GM12878 (cell line): ENCODE measurements around the gene UCKL1. TPM values are rescaled to one million over a fixed set of nuclear protein-coding genes. Genes with fewer than 3 reads are reported as not detected.

Experiments
- ATF7 ChIP-seq: fragments of 450-650 bp; IDR thresholded peaks from 2 replicates; pipeline ENCODE4 v1.6.1; 2016; ENCODE audit warnings: low read depth, mild to moderate bottlenecking
- BMI1 ChIP-seq: fragments of 450-650 bp; IDR thresholded peaks from 2 replicates; pipeline ENCODE4 v1.6.1; 2016; ENCODE audit warnings: mild to moderate bottlenecking, moderate library complexity, borderline replicate concordance
- CREB1 ChIP-seq: IDR thresholded peaks from 2 replicates; pipeline ENCODE4 v1.6.1; 2012; ENCODE audit warnings: low read depth, mild to moderate bottlenecking, inconsistent platforms
- CREM ChIP-seq: IDR thresholded peaks from 2 replicates; pipeline ENCODE4 v1.6.1; 2014; ENCODE audit warnings: antibody characterized with exemption, low read depth
- FOS ChIP-seq: IDR thresholded peaks from 3 replicates; pipeline ENCODE4 v1.6.1; 2011; ENCODE audit warnings: borderline replicate concordance; ENCODE audit not compliant: insufficient read length; ENCODE audit errors: extremely low read depth
- HDAC2 ChIP-seq: fragments of 200-600 bp; sonication (generic); IDR thresholded peaks from 2 replicates; pipeline ENCODE4 v1.6.1; 2017
- KAT2A ChIP-seq: conservative IDR thresholded peaks from 2 replicates; pipeline ENCODE4 v1.6.1; 2011; ENCODE audit warnings: low read depth, low read length; ENCODE audit not compliant: control insufficient read depth
- MEF2A ChIP-seq: IDR thresholded peaks from 2 replicates; pipeline ENCODE4 v1.6.1; 2011; ENCODE audit warnings: low read depth, mild to moderate bottlenecking, low read length, moderate library complexity; ENCODE audit not compliant: insufficient read depth
- NFYA ChIP-seq: IDR thresholded peaks from 2 replicates; pipeline ENCODE4 v1.6.1; 2011; ENCODE audit warnings: low read depth, mild to moderate bottlenecking, low read length, improper control_type of control experiment, borderline replicate concordance
- PAX5 ChIP-seq: IDR thresholded peaks from 2 replicates; pipeline ENCODE4 v1.6.1; 2011; ENCODE audit warnings: low read depth, low read length, borderline replicate concordance
- RAD51 ChIP-seq: fragments of 450-650 bp; IDR thresholded peaks from 2 replicates; pipeline ENCODE4 v1.6.1; 2016; ENCODE audit warnings: moderate library complexity, mild to moderate bottlenecking, inconsistent platforms
- SIN3A ChIP-seq: IDR thresholded peaks from 2 replicates; pipeline ENCODE4 v1.6.1; 2012; ENCODE audit warnings: low read depth, low read length, improper control_type of control experiment
- SUPT20H ChIP-seq: IDR thresholded peaks from 2 replicates; pipeline ENCODE4 v1.6.1; 2011; ENCODE audit warnings: low read depth, mild to moderate bottlenecking, low read length, moderate library complexity, borderline replicate concordance; ENCODE audit not compliant: control insufficient read depth
- SUZ12 ChIP-seq: fragments of 200-600 bp; sonication (generic); IDR thresholded peaks from one replicate; pipeline ENCODE4 v1.6.1; 2018; ENCODE audit warnings: antibody characterized with exemption, mild to moderate bottlenecking; ENCODE audit not compliant: unreplicated experiment
- WRNIP1 ChIP-seq: IDR thresholded peaks from 2 replicates; pipeline ENCODE4 v1.6.1; 2011; ENCODE audit warnings: low read depth, low read length, improper control_type of control experiment, borderline replicate concordance
- YBX1 ChIP-seq: fragments of 450-650 bp; IDR thresholded peaks from 2 replicates; pipeline ENCODE4 v1.6.1; 2016; ENCODE audit warnings: antibody characterized with exemption
- ZBED1 ChIP-seq: IDR thresholded peaks from 2 replicates; pipeline ENCODE4 v1.6.1; 2016; ENCODE audit warnings: borderline replicate concordance
- ZNF207 ChIP-seq: fragments of 450-650 bp; IDR thresholded peaks from 2 replicates; pipeline ENCODE4 v1.6.1; 2014; ENCODE audit warnings: antibody characterized with exemption, mild to moderate bottlenecking, borderline replicate concordance
- ZNF622 ChIP-seq: fragments of 450-650 bp; IDR thresholded peaks from 2 replicates; pipeline ENCODE4 v1.6.1; 2017; ENCODE audit warnings: mild to moderate bottlenecking, inconsistent platforms
- polyA plus RNA-seq, 11 experiments: library from polyadenylated mRNA; depleted of rRNA in 4 of 11; unstranded in 6 of 11; stranded (reverse) in 5 of 11; fragments of >200 nt; fragmentation: Nextera tagmentation in 4 of 11; fragmentation: Illumina TruSeq in 1 of 11; extraction: Ambion mirVana in 4 of 11; extraction: Trizol in 1 of 11; gene quantifications; 1 replicate in 1 of 11; 2 replicates in 10 of 11; pipeline versions ENCODE4 v1.2.1 to v1.2.3, GENCODE V29; 2011 to 2016; ENCODE audit warnings: inconsistent platforms in 2 of 11, missing spikeins in 2 of 11, low read depth in 1 of 11
- total RNA-seq, 4 experiments: library from RNA; depleted of rRNA in 3 of 4; stranded (reverse); fragments of >200 nt in 3 of 4; fragmentation: Illumina TruSeq in 1 of 4; extraction: Trizol in 1 of 4; gene quantifications; 2 replicates each; pipeline versions ENCODE4 v1.2.1 to v1.2.3, GENCODE V29; 2013 to 2021
- TF ChIP-seq, protein P1 (sequence below): fragments of 450-650 bp; conservative IDR thresholded peaks from 2 replicates; pipeline ENCODE4 v1.6.1; 2017; ENCODE audit warnings: mild to moderate bottlenecking, moderate library complexity
- TF ChIP-seq, protein P2 (sequence below): fragments of 450-650 bp; IDR thresholded peaks from 2 replicates; pipeline ENCODE4 v1.6.1; 2017; ENCODE audit warnings: antibody characterized with exemption, mild to moderate bottlenecking, moderate library complexity
- TF ChIP-seq, protein P3 (sequence below): fragments of 450-650 bp; IDR thresholded peaks from 2 replicates; pipeline ENCODE4 v1.6.1; 2017; ENCODE audit warnings: mild to moderate bottlenecking, moderate library complexity
- TF ChIP-seq, protein P4 (sequence below): IDR thresholded peaks from 2 replicates; pipeline ENCODE4 v1.6.1; 2012; ENCODE audit warnings: low read depth, low read length, improper control_type of control experiment

UCKL1 gene
- total and polyA plus RNA-seq, 10 of the 15 experiments (the other 5 are each of a cell fraction or from before 2014, with no cell fraction given): 2.4 to 36.3 (median 24.8) TPM

DNA sequence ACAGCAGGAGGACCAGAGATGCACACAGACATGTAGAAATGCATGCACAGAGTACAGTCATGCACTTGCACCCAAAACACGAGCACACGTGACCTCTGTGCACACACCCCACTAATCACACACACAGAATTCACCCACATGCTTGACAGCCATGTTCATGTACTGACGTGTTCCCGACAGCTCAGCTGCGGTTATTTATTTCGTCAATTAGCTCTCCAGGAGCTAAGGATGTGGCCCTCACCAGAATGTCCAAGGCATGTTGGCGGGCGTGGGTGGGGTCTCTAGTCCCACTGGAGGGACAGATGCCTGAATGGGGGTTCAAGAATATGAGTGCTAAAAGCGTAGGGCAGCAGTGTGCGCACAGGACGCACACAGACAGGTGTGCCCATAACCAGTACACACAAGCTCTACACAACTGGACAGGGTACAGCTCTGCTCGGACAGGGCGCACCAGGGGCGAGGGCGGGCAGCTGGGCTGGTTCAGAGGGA is 24.1 kb upstream of the UCKL1 start (continued):
- no peak for TF ChIP-seq ZNF207
- no peak for TF ChIP-seq SIN3A
- TF ChIP-seq, protein P1, sequence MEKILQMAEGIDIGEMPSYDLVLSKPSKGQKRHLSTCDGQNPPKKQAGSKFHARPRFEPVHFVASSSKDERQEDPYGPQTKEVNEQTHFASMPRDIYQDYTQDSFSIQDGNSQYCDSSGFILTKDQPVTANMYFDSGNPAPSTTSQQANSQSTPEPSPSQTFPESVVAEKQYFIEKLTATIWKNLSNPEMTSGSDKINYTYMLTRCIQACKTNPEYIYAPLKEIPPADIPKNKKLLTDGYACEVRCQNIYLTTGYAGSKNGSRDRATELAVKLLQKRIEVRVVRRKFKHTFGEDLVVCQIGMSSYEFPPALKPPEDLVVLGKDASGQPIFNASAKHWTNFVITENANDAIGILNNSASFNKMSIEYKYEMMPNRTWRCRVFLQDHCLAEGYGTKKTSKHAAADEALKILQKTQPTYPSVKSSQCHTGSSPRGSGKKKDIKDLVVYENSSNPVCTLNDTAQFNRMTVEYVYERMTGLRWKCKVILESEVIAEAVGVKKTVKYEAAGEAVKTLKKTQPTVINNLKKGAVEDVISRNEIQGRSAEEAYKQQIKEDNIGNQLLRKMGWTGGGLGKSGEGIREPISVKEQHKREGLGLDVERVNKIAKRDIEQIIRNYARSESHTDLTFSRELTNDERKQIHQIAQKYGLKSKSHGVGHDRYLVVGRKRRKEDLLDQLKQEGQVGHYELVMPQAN: 0 out of 2 replicates have a peak, but pooled peaks have one; percentile 4
- no peak for TF ChIP-seq BMI1
- TF ChIP-seq YBX1: no peak
- no peak for TF ChIP-seq CREB1
- TF ChIP-seq ZNF622: no peak
- TF ChIP-seq SUPT20H: no peak
- 0 out of 2 replicates have a peak, but pooled peaks have one; percentile 3 for TF ChIP-seq PAX5
- TF ChIP-seq HDAC2: no peak
- no peak for TF ChIP-seq MEF2A
- TF ChIP-seq, protein P2, sequence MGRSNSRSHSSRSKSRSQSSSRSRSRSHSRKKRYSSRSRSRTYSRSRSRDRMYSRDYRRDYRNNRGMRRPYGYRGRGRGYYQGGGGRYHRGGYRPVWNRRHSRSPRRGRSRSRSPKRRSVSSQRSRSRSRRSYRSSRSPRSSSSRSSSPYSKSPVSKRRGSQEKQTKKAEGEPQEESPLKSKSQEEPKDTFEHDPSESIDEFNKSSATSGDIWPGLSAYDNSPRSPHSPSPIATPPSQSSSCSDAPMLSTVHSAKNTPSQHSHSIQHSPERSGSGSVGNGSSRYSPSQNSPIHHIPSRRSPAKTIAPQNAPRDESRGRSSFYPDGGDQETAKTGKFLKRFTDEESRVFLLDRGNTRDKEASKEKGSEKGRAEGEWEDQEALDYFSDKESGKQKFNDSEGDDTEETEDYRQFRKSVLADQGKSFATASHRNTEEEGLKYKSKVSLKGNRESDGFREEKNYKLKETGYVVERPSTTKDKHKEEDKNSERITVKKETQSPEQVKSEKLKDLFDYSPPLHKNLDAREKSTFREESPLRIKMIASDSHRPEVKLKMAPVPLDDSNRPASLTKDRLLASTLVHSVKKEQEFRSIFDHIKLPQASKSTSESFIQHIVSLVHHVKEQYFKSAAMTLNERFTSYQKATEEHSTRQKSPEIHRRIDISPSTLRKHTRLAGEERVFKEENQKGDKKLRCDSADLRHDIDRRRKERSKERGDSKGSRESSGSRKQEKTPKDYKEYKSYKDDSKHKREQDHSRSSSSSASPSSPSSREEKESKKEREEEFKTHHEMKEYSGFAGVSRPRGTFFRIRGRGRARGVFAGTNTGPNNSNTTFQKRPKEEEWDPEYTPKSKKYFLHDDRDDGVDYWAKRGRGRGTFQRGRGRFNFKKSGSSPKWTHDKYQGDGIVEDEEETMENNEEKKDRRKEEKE: no peak
- TF ChIP-seq, protein P3, sequence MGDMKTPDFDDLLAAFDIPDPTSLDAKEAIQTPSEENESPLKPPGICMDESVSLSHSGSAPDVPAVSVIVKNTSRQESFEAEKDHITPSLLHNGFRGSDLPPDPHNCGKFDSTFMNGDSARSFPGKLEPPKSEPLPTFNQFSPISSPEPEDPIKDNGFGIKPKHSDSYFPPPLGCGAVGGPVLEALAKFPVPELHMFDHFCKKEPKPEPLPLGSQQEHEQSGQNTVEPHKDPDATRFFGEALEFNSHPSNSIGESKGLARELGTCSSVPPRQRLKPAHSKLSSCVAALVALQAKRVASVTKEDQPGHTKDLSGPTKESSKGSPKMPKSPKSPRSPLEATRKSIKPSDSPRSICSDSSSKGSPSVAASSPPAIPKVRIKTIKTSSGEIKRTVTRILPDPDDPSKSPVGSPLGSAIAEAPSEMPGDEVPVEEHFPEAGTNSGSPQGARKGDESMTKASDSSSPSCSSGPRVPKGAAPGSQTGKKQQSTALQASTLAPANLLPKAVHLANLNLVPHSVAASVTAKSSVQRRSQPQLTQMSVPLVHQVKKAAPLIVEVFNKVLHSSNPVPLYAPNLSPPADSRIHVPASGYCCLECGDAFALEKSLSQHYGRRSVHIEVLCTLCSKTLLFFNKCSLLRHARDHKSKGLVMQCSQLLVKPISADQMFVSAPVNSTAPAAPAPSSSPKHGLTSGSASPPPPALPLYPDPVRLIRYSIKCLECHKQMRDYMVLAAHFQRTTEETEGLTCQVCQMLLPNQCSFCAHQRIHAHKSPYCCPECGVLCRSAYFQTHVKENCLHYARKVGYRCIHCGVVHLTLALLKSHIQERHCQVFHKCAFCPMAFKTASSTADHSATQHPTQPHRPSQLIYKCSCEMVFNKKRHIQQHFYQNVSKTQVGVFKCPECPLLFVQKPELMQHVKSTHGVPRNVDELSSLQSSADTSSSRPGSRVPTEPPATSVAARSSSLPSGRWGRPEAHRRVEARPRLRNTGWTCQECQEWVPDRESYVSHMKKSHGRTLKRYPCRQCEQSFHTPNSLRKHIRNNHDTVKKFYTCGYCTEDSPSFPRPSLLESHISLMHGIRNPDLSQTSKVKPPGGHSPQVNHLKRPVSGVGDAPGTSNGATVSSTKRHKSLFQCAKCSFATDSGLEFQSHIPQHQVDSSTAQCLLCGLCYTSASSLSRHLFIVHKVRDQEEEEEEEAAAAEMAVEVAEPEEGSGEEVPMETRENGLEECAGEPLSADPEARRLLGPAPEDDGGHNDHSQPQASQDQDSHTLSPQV: no peak
- TF ChIP-seq SUZ12: no peak
- TF ChIP-seq WRNIP1: no peak
- no peak for TF ChIP-seq CREM
- TF ChIP-seq NFYA: no peak
- TF ChIP-seq ATF7: no peak
- TF ChIP-seq, protein P4, sequence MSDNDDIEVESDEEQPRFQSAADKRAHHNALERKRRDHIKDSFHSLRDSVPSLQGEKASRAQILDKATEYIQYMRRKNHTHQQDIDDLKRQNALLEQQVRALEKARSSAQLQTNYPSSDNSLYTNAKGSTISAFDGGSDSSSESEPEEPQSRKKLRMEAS: no peak
- 0 out of 2 replicates have a peak, but pooled peaks have one; percentile 4 for TF ChIP-seq ZBED1
- TF ChIP-seq FOS: no peak
- TF ChIP-seq KAT2A: no peak
- TF ChIP-seq RAD51: peak; percentile 92
